Suprapubic skin (tissue), 4 donors: ENCODE data around the gene GGN.

Experiments
- POLR2A ChIP-seq, 2 donors: fragments of 450-650 bp; IDR thresholded peaks; one replicate each; pipeline ENCODE4 v1.6.1; 2017; ENCODE audit warnings: antibody characterized with exemption in 2 of 2, mild to moderate bottlenecking in 2 of 2, moderate library complexity in 2 of 2
- POLR2AphosphoS5 ChIP-seq, 3 donors: sonication (generic); formaldehyde crosslinking; IDR thresholded peaks; one replicate each; pipeline ENCODE4 v1.6.1; 2017; ENCODE audit warnings: antibody characterized with exemption in 3 of 3
- TF ChIP-seq, protein P1 (sequence below), 2 donors: fragments of 200-600 bp in 1 of 2; fragments of 450-650 bp in 1 of 2; sonication (generic) in 1 of 2; IDR thresholded peaks; one replicate each; pipeline ENCODE4 v1.5.1; 2016 to 2019; ENCODE audit warnings: antibody characterized with exemption in 2 of 2, mild to moderate bottlenecking in 1 of 2, moderate library complexity in 1 of 2

DNA sequence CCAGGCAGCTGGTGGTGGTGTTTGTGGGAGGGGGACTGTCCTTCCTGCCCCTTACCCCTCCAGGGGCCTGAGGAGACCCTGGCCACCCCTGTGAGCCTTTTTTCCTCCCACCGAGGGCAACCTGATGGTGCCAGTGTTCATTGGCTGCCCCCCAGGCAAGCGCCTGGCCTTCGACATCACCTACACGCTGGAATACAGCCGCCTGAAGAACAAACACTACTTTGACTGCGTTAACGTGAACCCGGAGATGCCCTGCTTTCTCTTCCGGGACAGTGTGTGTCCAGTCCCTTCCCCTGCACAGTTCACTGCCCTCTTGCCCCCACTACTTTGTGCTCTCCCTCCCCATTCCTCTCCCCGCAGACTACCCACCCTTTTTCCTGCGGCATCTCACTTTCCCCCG is 20.8 kb downstream of the GGN start:
- TF ChIP-seq POLR2AphosphoS5 (IDR thresholded peaks at IDR 0.05) (no peak), POLR2A (IDR thresholded peaks at IDR 0.05) (no peak)
- TF ChIP-seq, protein P1, sequence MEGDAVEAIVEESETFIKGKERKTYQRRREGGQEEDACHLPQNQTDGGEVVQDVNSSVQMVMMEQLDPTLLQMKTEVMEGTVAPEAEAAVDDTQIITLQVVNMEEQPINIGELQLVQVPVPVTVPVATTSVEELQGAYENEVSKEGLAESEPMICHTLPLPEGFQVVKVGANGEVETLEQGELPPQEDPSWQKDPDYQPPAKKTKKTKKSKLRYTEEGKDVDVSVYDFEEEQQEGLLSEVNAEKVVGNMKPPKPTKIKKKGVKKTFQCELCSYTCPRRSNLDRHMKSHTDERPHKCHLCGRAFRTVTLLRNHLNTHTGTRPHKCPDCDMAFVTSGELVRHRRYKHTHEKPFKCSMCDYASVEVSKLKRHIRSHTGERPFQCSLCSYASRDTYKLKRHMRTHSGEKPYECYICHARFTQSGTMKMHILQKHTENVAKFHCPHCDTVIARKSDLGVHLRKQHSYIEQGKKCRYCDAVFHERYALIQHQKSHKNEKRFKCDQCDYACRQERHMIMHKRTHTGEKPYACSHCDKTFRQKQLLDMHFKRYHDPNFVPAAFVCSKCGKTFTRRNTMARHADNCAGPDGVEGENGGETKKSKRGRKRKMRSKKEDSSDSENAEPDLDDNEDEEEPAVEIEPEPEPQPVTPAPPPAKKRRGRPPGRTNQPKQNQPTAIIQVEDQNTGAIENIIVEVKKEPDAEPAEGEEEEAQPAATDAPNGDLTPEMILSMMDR (IDR thresholded peaks at IDR 0.05): no peak
